GM19324 (cell line): ENCODE measurements around the gene ST3GAL6.

Experiments
- ATAC-seq: cut with Tn5 transposase; IDR thresholded peaks from one replicate; pipeline ENCODE4 v1.9.1; 2021; ENCODE audit warnings: mild to moderate bottlenecking, moderate library complexity; ENCODE audit not compliant: unreplicated experiment, low FRiP score

ST3GAL6 gene

DNA sequence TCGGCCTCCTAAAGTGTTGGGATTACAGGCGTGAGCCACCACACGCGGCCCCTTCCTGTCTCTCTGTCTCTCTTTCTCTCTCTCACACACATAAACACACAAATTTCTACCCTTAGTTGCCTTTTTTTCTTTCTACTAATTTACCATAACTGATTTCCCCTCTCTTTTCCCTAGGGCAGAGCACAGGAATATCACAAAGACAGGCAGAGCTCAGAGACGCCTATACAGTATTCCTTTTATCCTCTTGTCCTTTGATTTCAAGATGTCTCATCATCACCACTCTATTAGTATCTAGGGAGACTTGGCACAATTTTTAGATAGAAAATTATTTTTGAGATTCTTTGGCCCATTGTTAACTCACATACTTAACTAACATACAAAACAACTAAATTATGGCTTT is 25.8 kb upstream of the ST3GAL6 start:
- no peak for ATAC-seq

DNA sequence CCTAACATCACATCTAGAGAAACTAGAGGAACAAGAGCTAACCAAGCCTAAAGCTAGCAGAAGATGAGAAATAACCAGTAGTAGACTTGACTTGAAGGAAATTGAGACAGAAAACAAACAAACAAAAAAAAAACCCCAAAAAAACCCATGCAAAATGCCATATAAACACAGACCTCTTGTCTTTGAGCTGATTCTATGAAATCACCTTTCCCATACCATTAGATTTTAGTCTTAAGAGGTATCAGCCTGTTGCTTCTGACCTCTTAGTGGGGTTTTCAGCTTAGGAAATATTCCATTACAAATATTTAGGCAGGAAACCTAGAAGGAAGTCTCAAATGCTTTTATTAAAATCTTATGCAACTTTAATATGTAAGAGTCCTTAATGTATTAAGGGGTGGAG is 23.9 kb upstream of the ST3GAL6 start:
- no peak for ATAC-seq

DNA sequence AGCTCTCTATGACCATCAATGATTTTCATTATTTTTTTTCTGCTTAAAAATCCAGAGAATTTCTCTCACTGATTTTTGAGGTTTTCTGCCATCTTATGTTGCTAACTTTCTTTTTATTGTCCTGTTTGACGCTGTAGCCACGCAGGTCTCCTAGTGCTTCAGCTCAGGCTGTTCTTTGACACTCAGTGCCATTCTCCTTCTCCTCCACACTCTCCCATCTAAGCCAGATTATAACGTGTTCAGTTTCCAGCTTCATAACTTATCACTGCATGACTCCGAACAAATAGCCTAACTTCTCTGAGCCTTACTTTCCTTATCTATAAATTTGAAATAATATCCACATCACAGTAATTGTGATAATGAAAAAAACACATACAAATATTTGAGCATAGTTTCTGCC is 22.8 kb upstream of the ST3GAL6 start:
- no peak for ATAC-seq

DNA sequence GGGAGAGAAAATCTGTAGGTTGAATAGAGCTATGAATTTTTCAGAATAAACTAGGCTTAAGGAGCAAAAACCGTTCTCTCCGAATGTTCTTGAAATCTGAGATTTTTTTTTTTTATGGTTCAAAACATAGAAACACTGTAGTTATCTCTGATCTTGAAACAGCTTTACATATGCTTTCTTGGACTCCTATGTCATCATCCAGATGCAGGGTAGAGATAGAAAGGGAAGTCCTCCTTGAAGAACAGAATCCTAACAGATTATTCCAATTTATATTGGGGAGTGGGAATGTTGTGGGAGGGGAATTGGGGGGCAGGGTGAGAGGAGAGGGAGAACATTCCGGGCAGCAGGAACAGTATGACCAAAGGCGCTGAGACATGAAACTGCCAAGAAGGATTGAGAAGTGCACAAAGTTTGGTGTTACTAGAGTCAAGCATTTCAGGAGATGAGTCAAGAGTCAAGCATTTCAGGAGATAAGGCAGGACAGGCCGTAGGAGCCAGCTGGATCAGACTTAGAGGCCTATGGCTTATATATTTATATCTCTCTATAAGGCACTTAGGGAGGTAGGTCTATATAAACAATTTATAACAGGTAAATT is 21.9 kb upstream of the ST3GAL6 start:
- ATAC-seq, result no peak

DNA sequence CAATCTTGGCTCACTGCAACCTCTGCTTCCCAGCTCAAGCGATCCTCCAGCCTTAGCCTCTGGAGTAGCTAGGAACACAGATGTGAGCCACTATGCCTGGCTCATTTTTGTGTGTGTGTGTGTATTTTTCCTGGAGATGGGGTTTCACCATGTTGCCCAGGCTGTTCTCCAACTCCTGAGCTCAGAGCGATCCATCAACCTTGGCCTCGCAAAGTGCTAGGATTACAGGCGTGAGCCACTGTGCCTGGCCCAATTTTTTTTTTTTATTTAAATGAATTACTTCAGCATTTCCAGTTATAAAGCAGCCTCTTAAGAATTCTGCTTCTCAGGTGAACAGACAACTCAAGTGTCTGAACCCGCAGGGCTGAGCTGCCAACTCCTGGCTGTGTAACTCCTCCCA is 20.1 kb upstream of the ST3GAL6 start:
- no peak for ATAC-seq

DNA sequence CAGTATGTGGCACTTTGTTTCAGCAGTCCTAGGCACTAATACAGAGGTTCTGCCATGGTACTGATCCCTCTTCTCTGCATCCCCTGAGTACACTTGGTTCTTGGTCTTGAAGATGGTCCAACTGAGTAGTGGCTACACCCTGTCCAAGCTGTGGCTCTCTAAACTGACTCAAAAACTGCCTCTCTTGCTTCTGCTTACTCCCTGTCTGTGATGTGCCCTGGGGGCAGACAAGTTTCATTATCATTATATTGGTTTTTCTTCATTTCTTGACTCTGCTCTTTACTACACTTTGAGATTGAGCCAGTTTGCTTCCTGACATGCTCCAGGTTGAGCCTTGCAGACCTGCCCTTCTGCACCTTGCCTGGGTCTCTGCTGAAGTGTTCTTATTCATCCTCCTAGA is 18.9 kb upstream of the ST3GAL6 start:
- no peak for ATAC-seq

DNA sequence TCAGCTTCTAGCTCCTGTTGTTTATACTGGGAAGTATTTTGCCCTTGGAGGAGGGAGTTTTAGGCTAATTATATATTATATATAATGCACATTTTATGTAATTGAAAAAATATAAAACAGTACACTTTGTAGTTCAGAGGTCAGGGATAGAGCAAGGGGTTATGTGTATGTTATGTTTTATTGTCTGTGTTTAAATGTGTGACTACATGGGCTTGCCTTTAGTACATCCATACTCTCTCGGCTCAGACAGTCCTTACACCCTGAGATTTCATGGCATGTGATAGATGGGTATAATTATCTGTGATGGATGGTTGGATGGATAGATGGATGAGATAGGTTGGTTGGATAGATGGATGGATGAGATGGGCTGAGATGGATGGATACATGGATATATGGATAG is 17.4 kb upstream of the ST3GAL6 start:
- ATAC-seq, result no peak

DNA sequence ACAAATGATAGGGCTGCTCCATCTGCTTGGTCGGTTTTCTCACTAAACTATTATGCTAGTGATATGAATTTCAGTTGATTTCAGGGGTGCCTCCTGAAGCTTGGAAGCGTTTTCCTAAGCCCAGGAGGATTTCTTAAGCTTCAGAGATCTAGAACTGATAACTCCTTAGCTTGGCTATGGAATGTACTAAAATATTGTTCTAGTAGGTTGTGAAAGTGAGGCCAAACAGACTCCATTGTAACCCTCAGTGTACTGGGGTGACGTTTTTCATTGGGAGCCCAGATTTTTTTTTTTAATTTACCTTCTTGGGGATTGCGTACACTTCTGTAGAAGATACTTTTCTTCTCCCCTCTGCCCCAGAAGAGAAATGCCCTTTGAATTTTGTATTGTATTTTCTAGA is 17.0 kb upstream of the ST3GAL6 start:
- ATAC-seq, result no peak

DNA sequence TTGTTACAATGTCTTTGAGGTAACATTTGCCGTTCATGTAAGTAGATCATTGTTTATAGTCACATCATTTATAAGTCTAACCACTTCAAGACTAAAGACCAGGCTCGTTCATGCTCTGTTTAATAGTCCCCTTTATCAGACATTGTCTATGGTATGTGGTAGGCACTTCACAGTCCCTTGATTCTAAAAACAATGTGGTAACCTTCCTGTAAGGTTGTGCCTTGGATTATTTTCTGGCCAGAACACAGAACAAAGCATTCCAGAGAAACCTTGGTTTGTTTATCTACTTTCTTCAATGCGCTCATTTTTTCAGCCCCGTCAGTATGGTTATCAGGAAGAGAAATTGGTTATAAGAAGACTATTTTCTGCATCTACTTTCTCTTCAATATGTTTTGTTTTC is 16.3 kb upstream of the ST3GAL6 start:
- no peak for ATAC-seq

DNA sequence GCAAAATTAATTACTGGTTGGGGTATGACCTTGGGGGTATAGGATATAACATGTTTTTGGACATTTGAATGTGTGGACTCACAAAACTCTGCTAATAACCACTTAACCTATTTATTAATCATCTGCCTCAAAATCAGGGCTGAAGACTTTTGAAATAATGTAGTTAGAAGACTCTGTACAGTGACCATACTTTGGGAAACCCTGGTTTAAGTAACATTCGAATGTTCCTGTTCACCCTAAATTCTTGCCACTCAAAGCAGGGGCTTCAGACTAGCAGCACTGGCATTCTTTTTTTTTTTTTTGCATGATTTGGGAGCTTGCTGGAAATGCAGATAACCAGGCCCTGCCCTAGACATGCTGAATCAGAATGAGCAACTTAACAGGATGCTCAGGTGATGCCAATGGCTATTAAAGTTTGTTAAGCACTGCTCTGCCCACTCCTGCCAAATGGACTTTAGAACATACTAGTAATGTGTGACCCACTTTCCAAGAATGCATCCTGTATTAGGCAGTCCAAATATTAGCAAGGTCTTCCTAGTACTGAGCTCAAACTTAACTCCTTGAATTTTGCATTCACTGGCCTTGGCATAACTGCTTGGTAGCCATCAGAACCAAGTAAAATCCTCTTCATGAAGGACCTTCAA is 12.7 kb upstream of the ST3GAL6 start:
- no peak for ATAC-seq

DNA sequence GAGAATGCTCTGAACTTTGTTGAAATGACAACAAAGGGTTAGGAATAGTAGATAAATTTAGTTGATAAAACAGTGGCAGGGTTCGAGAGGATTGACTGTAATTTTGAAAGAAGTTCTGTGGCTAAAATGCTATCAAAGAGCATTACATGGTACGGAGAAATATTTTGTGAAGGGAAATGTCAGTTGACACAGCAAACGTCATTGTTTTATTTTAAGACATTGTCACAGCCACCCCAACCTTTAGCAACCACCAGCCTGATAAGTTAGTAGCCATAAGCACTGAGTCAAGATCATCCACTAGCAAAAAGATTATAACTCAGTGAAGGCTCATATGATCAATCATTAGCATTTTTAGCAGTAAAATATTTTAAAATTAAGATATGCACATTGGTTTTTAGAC is 8.7 kb upstream of the ST3GAL6 start:
- no peak for ATAC-seq

DNA sequence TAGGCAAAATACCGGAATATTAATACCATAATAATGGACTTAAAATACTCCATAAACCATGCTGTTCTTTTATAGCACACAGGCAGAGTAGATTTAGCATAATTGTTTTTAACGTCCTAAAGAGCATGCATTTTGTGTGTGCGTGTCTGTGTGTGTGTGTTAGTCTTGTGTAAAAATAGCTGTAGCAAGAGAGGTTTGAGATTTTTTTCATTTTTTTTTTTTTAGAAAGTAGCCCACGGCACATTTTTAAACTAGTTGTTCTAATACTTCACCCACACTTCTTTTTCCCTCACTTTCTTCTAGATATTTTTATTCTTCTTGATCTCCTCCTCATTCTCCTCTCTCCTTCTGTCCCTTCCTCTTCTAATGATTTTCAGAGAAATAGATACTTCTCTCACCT is 7.5 kb upstream of the ST3GAL6 start:
- ATAC-seq, result no peak

DNA sequence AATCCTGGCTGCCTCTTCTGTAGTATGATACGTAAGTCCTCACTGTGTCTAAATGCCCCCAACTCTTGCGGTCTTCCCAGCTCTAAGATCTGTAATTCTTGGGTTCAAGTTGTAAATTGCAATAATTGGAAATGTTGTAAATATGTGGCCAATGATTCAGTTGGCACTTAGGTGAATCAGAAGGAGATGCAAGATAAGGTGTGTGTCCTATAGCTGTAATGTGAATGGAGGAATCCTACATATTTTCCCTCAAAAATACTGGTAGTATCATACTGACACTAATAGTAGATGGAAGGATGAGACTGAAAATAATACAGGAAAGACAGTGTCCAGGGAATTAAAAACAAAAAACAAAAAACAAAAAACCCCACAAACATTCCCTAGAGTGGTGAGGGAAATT is 3.5 kb upstream of the ST3GAL6 start:
- no peak for ATAC-seq

DNA sequence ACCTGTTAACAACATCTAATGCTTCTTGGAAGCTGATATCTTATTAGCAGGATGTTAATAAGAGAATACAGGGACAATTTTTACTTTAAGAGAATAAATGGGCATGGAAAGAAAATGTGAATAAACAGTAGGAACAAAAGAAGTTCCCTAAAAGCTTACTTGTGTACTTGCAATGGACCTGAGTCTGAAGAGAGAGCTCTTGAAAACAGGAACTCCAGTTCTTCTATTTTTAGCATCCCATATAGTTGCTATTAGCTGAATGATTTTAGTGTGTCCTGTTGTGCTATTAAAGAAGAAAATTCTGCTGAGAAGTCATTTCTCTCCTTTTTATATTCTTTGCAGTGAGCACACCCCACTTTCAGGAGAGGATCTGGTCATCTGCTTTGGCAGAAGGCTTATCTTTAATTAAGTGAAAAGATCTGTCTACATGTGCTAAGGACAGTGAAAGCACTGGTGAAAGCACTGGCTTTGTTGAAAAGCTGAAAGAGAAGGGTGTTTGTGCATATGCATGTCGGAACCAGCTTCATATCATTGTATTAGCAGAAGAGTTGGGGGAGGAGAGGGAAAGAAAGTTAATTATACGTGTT is 1.4 kb upstream of the ST3GAL6 start:
- no peak for ATAC-seq

DNA sequence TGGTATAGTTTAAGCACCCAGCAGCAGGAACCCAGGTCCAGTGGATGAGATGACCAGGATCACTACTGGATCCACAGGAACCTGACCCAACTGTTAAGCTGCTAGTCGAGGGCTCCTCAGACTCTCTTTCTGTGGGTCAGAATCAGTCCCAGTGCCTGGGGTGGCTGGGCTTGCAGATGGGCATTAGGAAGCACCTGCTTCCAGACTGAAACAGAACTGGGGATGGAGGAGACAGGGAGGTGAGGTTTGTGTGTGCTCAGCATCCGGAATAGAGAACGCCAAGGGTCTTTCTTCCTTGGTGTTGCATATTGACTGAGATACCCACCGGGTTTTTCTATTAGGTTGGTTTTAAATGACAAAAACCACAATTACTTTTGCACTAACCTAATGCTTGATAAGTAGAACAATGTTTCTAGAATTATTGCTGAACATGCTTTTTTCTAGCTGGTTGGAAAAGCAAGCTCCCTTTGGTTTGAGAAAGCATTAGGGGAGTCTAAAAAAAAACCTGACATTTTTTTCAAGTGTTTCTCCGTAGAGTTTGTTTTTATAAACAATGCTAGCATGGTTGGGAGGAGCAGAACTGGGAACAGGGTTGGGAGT is 779 bp downstream of the ST3GAL6 start:
- no peak for ATAC-seq

DNA sequence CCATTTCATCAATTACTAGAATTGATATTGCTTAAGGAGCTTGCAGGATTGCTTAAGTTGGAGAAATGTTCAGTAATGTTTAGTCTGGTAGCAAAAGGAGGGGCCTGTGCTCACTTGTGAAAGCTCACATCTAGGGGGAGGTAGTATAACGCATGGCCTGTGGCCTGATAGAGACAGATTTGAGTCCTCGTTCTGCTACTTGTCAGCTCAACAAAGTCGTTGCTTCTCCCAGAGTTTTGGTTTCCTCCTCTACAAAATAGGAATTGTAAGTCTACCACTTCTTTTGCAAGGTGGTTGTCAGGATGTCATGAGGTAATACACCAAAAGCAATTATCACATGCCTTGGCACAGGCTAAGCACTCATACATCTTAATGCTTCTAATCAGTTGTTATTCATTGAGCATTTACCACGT is 1.3 kb downstream of the ST3GAL6 start:
- no peak for ATAC-seq

DNA sequence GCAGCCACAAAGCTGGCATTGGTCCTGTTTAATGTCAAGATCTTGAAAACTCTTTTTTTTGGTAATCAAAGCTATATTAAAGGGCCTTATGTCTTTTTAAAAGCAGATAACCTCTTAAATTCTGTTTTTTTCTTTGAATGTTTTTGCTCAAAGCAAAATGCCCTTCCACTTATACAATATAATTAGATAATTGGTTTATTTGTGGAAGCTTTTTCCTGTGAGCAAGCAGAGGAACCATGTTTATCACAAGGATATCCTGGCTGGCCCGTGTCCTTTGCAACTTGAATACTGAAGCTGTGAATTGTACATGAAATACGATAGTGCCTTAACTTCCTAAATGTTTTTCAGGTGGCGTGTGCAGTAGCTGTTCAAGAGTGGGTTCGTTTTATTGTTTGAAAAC is 2.6 kb downstream of the ST3GAL6 start:
- no peak for ATAC-seq

DNA sequence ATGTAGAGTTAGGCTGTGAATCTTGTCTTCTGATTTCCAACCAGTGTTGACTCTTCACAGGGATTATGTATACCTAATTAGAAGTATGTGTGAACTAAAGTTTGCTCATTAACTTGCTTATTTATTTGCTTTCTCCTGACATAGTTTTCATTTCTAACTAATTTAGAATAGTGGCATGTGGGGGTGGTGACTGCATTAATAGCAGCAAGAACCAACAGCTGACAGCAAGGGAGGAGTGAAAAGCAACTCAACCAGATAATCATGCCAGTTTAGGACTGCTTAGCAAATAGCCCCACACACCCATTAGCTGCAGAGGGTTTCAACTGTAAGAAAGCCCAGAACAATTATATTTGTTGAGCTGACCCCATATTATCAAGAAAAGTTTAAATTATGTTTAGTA is 3.8 kb downstream of the ST3GAL6 start:
- no peak for ATAC-seq

DNA sequence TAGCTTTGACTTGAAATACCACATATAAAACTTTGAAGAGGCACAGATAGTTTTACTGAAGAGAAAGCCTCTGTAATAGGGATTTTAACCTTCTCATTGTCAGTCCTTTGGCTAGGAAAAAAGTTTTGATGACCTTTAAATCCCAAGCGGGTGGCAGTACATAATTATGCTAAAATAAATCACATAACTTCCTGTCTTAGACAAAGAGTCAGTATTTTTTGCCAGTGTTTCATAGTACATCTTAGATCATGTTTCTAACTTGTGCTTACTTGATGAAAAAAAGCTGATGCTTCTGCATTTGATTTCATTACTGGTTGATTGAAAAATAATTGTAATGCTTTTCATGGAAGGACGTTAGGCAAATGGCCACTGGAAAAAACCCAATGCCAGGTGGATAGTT is 5.8 kb downstream of the ST3GAL6 start:
- ATAC-seq, result no peak

DNA sequence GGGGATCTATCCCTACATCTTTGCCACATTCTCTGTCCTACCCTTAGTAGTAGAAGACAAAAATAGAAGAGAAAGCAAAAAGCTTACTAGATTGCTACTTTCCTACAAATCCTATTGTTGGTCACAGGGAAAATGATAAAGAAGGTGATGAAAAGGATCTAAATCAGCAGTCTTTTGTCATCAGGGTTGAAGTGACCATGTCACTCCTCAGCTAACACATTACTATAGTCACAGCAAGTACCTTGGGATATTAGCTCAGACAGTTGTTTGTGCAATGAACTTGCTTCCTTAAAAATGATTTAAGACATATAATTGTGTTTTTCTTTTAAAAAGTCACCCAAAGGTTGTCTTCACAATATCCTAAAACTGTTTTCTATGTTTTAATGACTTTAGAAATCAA is 6.3 kb downstream of the ST3GAL6 start:
- ATAC-seq, result no peak

DNA sequence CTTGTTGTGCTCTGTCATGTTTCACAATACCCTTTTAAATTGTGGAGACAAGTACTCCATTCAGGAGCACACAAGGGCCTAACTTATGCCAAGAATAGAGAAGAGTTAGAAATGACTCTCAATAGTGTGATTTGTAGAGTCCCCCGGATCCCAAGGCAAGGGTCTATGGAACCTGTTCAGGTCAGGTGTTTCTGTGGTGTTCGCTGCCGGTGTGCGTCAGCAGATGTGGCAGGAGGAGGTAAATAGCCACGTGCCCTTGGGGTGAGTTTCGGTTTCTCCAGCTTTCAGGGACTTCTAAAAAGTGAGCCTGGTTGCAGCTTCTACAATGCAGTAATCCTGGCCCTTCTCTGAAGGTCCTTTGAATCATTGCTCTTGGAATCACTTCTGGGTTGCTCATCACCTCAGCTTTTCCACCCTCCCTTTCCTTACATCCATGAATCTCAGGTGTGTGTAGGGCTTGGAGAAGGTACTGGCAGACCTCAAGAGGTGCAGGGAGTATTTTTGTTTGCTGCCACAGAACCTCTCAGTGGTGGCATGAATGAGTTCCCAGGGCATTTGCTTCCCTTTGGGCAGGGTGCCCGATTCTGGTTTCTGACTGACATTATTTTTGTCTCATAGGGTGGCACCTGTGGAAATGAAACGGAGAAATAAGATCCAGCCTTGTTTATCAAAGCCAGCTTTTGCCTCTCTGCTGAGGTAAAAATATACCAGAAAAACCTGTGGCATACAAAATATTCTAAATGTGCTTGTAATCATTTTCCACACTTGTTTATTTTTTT is 7.3 kb downstream of the ST3GAL6 start:
- peak; percentile 78 for ATAC-seq
